ENCODE measurements around the gene SHC2.

GRCh38 chr19:377801-378581 is 82.8 kb downstream of the SHC2 start:
- TF ChIP-seq POLR2AphosphoS5 (IDR thresholded peaks at IDR 0.05; ENCODE audit: control insufficient read depth, insufficient read depth, low read depth, low read length) (no peak), KAT2B (IDR thresholded peaks at IDR 0.05; ENCODE audit: low read depth, low read length) (no peak), PYGO2 (tag; IDR thresholded peaks at IDR 0.05) (no peak)

Measured in K562 (cell line).